Breast epithelium (tissue), 3 donors: ENCODE measurements around the gene PIGQ.

Experiments
- POLR2A ChIP-seq: fragments of 450-650 bp; IDR thresholded peaks from one replicate; pipeline ENCODE4 v1.6.1; 2016; ENCODE audit warnings: antibody characterized with exemption, mild to moderate bottlenecking, moderate library complexity
- POLR2AphosphoS5 ChIP-seq, 3 donors: sonication (generic); formaldehyde crosslinking; IDR thresholded peaks; one replicate each; pipeline ENCODE4 v1.6.1; 2017; ENCODE audit warnings: antibody characterized with exemption in 3 of 3
- TF ChIP-seq, protein P1 (sequence below), 3 donors: fragments of 450-650 bp; IDR thresholded peaks; one replicate each; pipeline ENCODE4 v1.5.1; 2016 to 2017; ENCODE audit warnings: antibody characterized with exemption in 3 of 3, mild to moderate bottlenecking in 3 of 3, moderate library complexity in 3 of 3

DNA sequence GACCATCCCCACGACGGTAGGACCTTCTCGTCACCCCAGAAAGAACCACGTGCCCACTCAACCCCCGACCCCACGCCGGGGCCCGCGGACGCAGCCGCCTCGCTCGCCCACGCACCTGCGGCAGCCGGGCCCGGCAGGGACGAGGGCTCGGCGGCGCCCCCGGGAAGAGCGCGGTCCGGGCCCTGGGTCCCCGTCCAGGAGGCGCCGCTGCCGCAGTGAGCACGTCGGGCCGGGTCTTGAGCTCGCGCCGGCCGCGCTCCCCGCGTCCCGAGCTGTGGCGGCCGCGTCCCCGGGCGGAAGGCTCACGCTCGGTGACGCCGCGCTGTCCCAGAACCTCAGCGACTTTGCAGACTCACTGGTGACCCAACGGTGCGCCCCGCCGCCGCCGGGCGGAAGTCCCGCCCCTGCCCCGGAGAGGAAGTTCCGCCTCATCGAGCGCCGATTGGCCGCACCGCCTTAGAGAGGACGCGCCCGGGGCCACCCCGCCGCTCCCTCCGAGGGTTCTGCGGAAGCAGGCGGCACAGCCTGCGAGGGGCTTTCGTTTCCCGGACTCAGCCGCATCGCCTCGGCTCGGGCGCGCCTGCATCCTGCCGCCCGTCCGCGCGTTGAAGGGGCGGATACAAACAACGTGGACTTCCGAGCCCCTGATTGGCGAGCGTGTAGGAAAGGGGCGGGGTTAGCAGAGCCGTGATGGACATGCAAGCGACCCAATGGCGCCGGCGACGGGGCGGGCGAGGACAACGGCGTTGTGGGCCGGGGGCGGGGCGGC, 19.3 kb downstream of the PIGQ start:
- TF ChIP-seq, protein P1, sequence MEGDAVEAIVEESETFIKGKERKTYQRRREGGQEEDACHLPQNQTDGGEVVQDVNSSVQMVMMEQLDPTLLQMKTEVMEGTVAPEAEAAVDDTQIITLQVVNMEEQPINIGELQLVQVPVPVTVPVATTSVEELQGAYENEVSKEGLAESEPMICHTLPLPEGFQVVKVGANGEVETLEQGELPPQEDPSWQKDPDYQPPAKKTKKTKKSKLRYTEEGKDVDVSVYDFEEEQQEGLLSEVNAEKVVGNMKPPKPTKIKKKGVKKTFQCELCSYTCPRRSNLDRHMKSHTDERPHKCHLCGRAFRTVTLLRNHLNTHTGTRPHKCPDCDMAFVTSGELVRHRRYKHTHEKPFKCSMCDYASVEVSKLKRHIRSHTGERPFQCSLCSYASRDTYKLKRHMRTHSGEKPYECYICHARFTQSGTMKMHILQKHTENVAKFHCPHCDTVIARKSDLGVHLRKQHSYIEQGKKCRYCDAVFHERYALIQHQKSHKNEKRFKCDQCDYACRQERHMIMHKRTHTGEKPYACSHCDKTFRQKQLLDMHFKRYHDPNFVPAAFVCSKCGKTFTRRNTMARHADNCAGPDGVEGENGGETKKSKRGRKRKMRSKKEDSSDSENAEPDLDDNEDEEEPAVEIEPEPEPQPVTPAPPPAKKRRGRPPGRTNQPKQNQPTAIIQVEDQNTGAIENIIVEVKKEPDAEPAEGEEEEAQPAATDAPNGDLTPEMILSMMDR (IDR thresholded peaks at IDR 0.05), result no peak
- peak in 2 of 3 donors; percentile 45 to 74 for TF ChIP-seq POLR2AphosphoS5 (IDR thresholded peaks at IDR 0.05)
- peak; percentile 44 for TF ChIP-seq POLR2A
